ENCODE results near the gene CBX4.
"Not testable (repeated sequence)": the region's sequence is repeated elsewhere in the genome, so short reads cannot be mapped to it uniquely, and the experiment has no call there.

The CBX4 gene

GRCh38 chr17:79861413-79862216, 22.4 kb upstream of the CBX4 start:
- peak in 1 of 2 donors; percentile 36 for DNase-seq (ENCODE audit: low read depth in 2 of 2)
- no peak overlapping the region for H3K4me3 ChIP-seq (replicated peaks in 1 of 2; ENCODE audit: low read depth in 2 of 2, low read length in 2 of 2)

GRCh38 chr17:79859676-79860615, 20.7 kb upstream of the CBX4 start:
- H3K4me3 ChIP-seq (replicated peaks in 1 of 2; ENCODE audit: low read depth in 2 of 2, low read length in 2 of 2), result no peak overlapping the region
- no peak for TF ChIP-seq CTCF (IDR thresholded peaks at IDR 0.05; ENCODE audit: low read depth, low read length)
- no peak for DNase-seq (ENCODE audit: low read depth in 2 of 2)

More at GRCh38 chr17:79861413-79862216, 22.4 kb upstream of the CBX4 start:
- no peak for TF ChIP-seq CTCF (IDR thresholded peaks at IDR 0.05; ENCODE audit: low read depth, low read length)

GRCh38 chr17:79857095-79857494, 17.9 kb upstream of the CBX4 start:
- no peak for TF ChIP-seq CTCF (IDR thresholded peaks at IDR 0.05; ENCODE audit: low read depth, low read length)
- no peak for DNase-seq (ENCODE audit: low read depth in 2 of 2)
- no peak overlapping the region for H3K4me3 ChIP-seq (replicated peaks in 1 of 2; ENCODE audit: low read depth in 2 of 2, low read length in 2 of 2)

GRCh38 chr17:79855331-79856124, 16.3 kb upstream of the CBX4 start:
- TF ChIP-seq CTCF (IDR thresholded peaks at IDR 0.05; ENCODE audit: low read depth, low read length), result no peak
- no peak overlapping the region for H3K4me3 ChIP-seq (replicated peaks in 1 of 2; ENCODE audit: low read depth in 2 of 2, low read length in 2 of 2)
- no peak for DNase-seq (ENCODE audit: low read depth in 2 of 2)

GRCh38 chr17:79854080-79855060, 15.1 kb upstream of the CBX4 start:
- no peak overlapping the region for H3K4me3 ChIP-seq (replicated peaks in 1 of 2; ENCODE audit: low read depth in 2 of 2, low read length in 2 of 2)
- TF ChIP-seq CTCF (IDR thresholded peaks at IDR 0.05; ENCODE audit: low read depth, low read length), result no peak
- DNase-seq (ENCODE audit: low read depth in 2 of 2), result no peak

- DNase-seq (ENCODE audit: low read depth in 2 of 2); H3K4me3 ChIP-seq (replicated peaks in 1 of 2; ENCODE audit: low read depth in 2 of 2, low read length in 2 of 2): not testable (repeated sequence)
Observed at GRCh38 chr17:79853168-79853567, 13.9 kb upstream of the CBX4 start.

All from cardiac fibroblast (primary cell).